Stimulated activated memory B cell treated with anti-CD40 and anti-IgM and Interleukin-4, amounts not matched to agents 10 μg/mL and 1 μg/mL and 100 μg/mL, for 72 hours (primary cell): ENCODE data around the gene ETNK2.

Source experiments
- ATAC-seq: fragments of 150-1000 bp; cut with Tn5 transposase; 2 replicates; pipeline ENCODE4 v1.10.0; 2021
- H3K27ac Mint-ChIP-seq: one replicate; pipeline ENCODE4 v1.8.0; 2022; ENCODE audit warnings: mild to moderate bottlenecking, mixed read lengths
- H3K27me3 Mint-ChIP-seq: one replicate; pipeline ENCODE4 v1.8.0; 2022; ENCODE audit warnings: mixed read lengths
- H3K36me3 Mint-ChIP-seq: one replicate; pipeline ENCODE4 v1.8.0; 2022; ENCODE audit warnings: mixed read lengths
- H3K4me1 Mint-ChIP-seq: one replicate; pipeline ENCODE4 v1.8.0; 2022; ENCODE audit warnings: mixed read lengths
- H3K4me3 Mint-ChIP-seq: one replicate; pipeline ENCODE4 v1.8.0; 2022; ENCODE audit warnings: mild to moderate bottlenecking, moderate library complexity, mixed read lengths
- H3K9me3 Mint-ChIP-seq: one replicate; pipeline ENCODE4 v1.8.0; 2022; ENCODE audit warnings: mixed read lengths

Gene ETNK2

DNA sequence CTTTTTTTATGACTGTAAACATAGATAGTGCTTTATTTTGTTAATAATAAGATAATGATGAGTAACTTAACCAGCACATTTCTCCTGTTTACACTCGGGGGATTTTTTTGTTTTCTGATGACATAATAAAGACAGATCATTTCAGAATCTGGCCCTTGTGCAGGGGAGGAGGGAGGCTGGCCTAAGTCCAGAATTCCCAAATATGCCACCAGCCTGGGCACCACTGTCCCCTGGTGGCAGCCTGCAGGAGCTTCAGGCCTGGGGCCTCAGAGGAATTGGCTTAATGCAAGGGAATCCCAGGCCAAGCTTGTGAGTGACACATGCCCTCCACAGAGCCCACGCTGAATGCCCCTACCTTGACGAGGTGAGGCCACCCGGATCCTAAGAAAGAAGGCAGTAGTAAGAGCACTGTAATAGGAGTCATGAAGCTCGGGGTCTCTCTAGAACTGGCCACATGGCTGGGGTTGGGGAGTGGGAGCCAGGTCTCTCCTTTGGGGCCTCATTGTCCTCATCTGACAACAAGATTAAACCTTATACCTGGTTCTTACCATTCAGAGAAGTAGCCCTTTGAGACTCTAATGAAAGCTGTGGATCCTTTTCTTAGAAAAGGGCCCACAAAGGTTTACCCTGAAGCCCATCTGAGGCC is 24.1 kb downstream of the ETNK2 start:
- H3K27me3 Mint-ChIP-seq, result peaks cover 45% of the 10 kb centered on the region
- no peaks in the 10 kb centered on the region for H3K9me3 Mint-ChIP-seq
- no peak overlapping the region for H3K4me3 Mint-ChIP-seq
- no peaks in the 10 kb centered on the region for H3K36me3 Mint-ChIP-seq
- ATAC-seq, result no peak
- no peak overlapping the region for H3K27ac Mint-ChIP-seq
- peaks cover 16% of the 10 kb centered on the region for H3K4me1 Mint-ChIP-seq

DNA sequence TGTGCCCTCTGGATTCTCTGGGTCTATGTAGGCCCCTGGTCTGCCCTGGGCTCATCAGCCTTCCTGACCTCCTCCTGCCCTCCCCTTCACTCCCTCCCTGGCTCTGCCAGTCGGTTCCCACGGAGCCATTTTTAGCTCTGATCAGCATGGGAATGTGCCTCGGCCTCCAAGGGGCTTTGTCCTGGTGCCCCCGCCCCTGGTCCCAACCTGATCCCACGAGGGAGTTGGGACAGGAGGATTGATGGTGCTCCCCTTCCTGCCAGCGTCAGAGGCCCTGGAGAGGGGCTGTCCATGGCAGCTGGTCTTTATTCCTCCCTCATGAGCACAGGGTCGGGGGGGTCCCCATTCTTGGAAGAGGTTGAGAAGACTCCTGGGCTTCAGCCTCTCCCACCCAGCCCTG is 24.9 kb downstream of the ETNK2 start:
- Mint-ChIP-seq H3K4me3 (no peak overlapping the region), H3K27ac (no peak overlapping the region), H3K4me1 (peaks cover 16% of the 10 kb centered on the region), H3K27me3 (peaks cover 53% of the 10 kb centered on the region), H3K9me3 (no peaks in the 10 kb centered on the region), H3K36me3 (no peaks in the 10 kb centered on the region)
- no peak for ATAC-seq

DNA sequence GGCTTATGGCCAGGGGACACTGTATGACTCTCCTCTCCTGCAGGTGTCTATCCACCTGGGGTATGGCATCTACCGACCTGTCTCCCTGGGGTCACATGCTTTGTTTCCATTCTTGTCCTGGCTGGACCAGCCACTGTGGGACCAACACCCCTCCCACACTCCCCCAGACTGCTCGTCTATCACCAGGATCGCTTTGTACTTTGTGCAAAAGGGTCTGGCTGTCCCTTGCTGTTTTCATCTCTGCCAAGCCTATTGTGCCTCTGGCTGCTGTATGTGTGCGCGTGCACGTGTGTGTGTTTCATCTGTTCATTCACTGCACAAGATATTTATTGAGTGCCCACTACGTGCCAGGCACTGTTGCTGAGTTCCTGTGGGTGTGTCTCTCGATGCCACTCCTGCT is 25.5 kb downstream of the ETNK2 start:
- no peak overlapping the region for H3K4me3 Mint-ChIP-seq
- H3K27me3 Mint-ChIP-seq, result peaks cover 50% of the 10 kb centered on the region
- no peak for ATAC-seq
- no peaks in the 10 kb centered on the region for H3K36me3 Mint-ChIP-seq
- no peaks in the 10 kb centered on the region for H3K9me3 Mint-ChIP-seq
- H3K27ac Mint-ChIP-seq, result no peak overlapping the region
- H3K4me1 Mint-ChIP-seq, result peaks cover 16% of the 10 kb centered on the region

DNA sequence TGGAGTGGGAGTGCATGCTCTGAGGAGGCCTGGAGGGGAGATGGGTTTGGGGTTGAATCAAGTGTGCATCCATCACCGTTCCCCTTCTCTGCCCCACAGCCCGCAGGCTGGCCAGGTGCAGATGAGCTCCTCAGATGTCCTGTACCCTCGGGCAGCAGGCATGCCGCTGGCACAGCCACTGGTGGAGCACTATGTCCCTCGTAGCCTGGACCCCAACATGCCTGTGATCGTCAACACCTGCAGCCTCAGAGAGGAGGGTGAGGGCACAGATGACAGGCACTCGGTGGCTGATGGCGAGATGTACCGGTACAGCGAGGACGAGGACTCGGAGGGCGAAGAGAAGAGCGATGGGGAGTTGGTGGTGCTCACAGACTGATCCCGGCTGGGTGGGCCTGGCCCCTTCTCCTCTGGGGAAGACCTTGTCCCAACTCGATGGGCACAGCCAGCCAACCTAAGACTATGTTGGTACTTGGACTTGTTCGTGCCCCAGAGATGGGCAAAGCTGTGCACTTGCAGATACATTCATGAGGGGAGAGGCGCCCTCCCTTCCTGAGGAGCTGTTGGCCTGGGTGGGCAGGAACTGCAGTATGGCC is 26.0 kb downstream of the ETNK2 start:
- no peak overlapping the region for H3K4me3 Mint-ChIP-seq
- no peak for ATAC-seq
- H3K27ac Mint-ChIP-seq, result no peak overlapping the region
- peaks cover 16% of the 10 kb centered on the region for H3K4me1 Mint-ChIP-seq
- no peaks in the 10 kb centered on the region for H3K9me3 Mint-ChIP-seq
- H3K36me3 Mint-ChIP-seq, result no peaks in the 10 kb centered on the region
- peaks cover 45% of the 10 kb centered on the region for H3K27me3 Mint-ChIP-seq

DNA sequence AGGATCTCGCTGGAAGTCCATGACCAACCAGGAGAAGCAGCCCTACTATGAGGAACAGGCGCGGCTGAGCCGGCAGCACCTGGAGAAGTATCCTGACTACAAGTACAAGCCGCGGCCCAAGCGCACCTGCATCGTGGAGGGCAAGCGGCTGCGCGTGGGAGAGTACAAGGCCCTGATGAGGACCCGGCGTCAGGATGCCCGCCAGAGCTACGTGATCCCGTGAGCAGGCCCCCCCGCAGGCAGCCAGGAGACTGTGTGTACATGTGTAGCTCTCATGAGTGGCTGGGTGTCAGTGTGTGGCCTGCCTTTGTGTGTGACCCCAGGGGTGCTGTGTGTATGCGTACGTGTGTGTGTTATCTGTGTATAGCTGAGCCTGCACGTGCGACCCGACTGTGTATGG is 27.2 kb downstream of the ETNK2 start:
- peaks cover 40% of the 10 kb centered on the region for H3K27me3 Mint-ChIP-seq

DNA sequence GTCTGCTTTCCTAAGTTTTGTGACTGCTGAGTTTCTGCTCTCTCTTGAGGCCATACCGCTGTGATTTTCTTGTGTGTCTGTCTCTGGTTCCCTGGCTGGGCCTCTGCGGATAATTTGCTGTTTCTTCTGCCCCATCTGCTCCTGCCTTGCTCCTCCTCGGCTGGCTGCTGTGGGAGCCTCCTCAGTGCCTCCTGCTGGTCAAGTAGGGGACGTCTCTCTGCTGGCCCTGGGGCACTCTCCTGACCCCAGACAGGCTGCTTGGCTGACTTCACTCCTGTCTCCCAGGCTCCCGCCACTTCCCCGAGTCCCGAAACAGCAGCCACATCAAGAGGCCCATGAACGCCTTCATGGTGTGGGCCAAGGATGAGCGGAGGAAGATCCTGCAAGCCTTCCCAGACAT is 28.5 kb downstream of the ETNK2 start:
- no peak overlapping the region for H3K4me3 Mint-ChIP-seq
- ATAC-seq, result no peak
- H3K27ac Mint-ChIP-seq, result peak overlapping the region; percentile 9
- no peaks in the 10 kb centered on the region for H3K9me3 Mint-ChIP-seq
- no peaks in the 10 kb centered on the region for H3K36me3 Mint-ChIP-seq
- peaks cover 5% of the 10 kb centered on the region for H3K4me1 Mint-ChIP-seq
- peaks cover 40% of the 10 kb centered on the region for H3K27me3 Mint-ChIP-seq

More for the DNA sequence above, 27.2 kb downstream of the ETNK2 start:
- no peak for ATAC-seq
- Mint-ChIP-seq H3K36me3 (no peaks in the 10 kb centered on the region), H3K4me1 (peaks cover 16% of the 10 kb centered on the region), H3K9me3 (no peaks in the 10 kb centered on the region), H3K27ac (no peak overlapping the region), H3K4me3 (no peak overlapping the region)

DNA sequence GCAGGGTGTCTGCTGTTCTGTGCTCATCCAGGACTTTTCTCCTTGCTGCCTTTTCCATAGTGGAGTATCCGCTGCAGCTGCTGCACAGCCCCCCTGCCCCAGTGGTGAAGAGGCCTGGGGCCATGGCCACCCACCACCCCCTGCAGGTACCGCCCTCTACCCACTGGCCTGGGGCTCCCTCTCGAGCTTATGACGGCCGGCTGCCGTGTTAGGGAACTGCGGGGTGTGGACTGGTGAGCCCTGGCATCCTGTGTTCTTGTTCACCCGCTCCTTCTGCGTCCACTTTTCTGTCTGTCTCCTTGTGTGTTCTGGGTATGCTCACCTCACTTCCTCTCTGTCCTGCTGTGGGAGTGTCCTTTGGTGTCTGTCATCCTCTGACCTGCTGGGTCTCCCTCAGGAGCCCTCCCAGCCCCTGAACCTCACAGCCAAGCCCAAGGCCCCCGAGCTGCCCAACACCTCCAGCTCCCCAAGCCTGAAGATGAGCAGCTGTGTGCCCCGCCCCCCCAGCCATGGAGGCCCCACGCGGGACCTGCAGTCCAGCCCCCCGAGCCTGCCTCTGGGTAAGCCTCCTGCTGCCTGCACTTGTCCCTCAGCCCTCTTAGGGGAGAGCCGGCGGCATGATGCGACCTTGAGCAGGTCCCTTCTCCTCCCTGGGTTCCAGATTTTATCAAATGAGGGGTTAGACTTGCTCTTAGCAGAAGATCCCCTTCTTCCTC is 29.8 kb downstream of the ETNK2 start:
- H3K9me3 Mint-ChIP-seq, result no peaks in the 10 kb centered on the region
- no peak for ATAC-seq
- H3K27ac Mint-ChIP-seq, result no peak overlapping the region
- no peak overlapping the region for H3K4me3 Mint-ChIP-seq
- H3K4me1 Mint-ChIP-seq, result peaks cover 4% of the 10 kb centered on the region
- H3K27me3 Mint-ChIP-seq, result peaks cover 38% of the 10 kb centered on the region
- no peaks in the 10 kb centered on the region for H3K36me3 Mint-ChIP-seq

DNA sequence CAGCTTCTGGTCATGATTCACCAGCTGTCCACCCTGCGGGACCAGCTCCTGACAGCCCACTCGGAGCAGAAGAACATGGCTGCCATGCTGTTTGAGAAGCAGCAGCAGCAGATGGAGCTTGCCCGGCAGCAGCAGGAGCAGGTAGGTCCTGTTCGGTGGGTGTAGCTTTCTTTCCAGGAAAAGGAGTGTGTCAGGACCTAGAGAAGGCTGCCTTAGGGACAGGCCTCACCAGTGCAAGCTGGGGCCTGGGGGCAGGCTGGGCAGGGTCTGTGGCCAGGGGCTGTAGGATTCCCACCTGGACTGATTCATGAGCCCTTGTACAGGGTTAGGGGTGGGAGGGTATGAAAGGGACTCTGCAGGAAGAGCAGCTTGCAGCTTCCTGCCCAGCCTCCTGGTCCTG is 35.3 kb downstream of the ETNK2 start:
- Mint-ChIP-seq H3K36me3 (no peaks in the 10 kb centered on the region), H3K27me3 (no peaks in the 10 kb centered on the region), H3K4me3 (no peak overlapping the region), H3K27ac (no peak overlapping the region), H3K9me3 (no peaks in the 10 kb centered on the region), H3K4me1 (peaks cover 14% of the 10 kb centered on the region)
- ATAC-seq, result no peak

DNA sequence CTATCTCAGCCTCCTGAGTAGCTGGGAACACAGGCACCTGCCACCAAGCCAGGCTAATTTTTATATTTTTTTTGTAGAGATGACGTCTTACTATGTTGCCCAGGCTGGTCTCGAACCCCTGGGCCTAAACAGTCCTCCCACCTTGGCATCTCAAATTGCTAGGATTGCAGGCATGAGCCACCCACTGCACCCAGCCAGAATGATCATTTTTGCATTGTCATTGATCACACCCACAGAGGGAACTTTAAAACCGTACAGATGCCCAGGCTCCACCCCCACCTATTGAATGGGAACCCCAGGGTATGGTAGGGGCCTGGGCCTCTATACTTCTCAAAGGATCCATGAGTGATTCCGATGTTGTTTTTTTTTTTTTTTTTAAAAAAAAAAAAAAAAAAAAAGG is 36.7 kb downstream of the ETNK2 start:
- Mint-ChIP-seq H3K9me3 (no peaks in the 10 kb centered on the region), H3K4me3 (no peak overlapping the region), H3K4me1 (peaks cover 14% of the 10 kb centered on the region), H3K27ac (no peak overlapping the region), H3K36me3 (no peaks in the 10 kb centered on the region), H3K27me3 (no peaks in the 10 kb centered on the region)
- ATAC-seq, result no peak

DNA sequence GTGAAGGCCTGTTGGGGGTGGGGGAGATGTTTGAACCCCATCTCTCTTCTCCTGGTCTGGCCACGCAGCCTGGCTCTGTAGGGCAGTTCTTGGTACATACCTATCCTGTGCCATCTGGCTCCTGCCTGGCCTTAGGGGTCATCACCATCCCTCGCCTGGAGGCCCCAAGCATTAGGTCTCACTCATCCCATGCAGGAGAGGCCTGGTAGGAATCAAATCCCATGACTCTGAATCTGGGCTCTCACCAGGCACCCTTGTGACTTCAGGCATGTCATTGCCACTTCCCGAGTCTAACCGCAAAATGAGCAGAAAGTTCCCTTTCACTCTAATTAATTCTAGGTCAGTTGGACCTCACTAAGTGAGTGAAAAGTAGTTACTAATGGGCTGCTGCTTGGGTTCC is 37.2 kb downstream of the ETNK2 start:
- no peak overlapping the region for H3K27ac Mint-ChIP-seq

DNA sequence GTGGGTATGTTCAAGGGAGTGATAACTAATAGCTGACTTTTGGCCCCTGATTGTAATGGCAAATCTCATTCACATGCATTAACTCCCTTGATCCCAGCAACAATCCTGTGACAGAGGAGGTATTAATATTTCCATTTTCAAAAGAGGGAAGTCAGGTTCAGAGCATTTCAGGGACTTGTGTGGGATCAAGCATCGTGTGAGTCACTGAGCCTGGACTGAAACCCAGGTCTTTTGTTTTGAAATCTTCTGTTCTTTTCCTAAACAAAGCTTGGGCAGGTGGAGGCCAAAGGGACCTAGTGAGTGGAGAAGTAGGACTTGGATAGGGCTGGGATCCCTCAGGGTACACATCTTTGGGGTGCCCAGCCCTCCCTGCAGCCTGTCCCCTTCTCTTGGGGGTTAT is 37.9 kb downstream of the ETNK2 start:
- Mint-ChIP-seq H3K27ac (no peak overlapping the region), H3K4me1 (peaks cover 14% of the 10 kb centered on the region), H3K4me3 (no peak overlapping the region), H3K9me3 (no peaks in the 10 kb centered on the region), H3K36me3 (no peaks in the 10 kb centered on the region), H3K27me3 (no peaks in the 10 kb centered on the region)
- ATAC-seq, result no peak

More for the DNA sequence above, 37.2 kb downstream of the ETNK2 start:
- H3K9me3 Mint-ChIP-seq, result no peaks in the 10 kb centered on the region
- H3K4me3 Mint-ChIP-seq, result no peak overlapping the region
- no peak for ATAC-seq
- H3K4me1 Mint-ChIP-seq, result peaks cover 14% of the 10 kb centered on the region
- H3K27me3 Mint-ChIP-seq, result no peaks in the 10 kb centered on the region
- H3K36me3 Mint-ChIP-seq, result no peaks in the 10 kb centered on the region

DNA sequence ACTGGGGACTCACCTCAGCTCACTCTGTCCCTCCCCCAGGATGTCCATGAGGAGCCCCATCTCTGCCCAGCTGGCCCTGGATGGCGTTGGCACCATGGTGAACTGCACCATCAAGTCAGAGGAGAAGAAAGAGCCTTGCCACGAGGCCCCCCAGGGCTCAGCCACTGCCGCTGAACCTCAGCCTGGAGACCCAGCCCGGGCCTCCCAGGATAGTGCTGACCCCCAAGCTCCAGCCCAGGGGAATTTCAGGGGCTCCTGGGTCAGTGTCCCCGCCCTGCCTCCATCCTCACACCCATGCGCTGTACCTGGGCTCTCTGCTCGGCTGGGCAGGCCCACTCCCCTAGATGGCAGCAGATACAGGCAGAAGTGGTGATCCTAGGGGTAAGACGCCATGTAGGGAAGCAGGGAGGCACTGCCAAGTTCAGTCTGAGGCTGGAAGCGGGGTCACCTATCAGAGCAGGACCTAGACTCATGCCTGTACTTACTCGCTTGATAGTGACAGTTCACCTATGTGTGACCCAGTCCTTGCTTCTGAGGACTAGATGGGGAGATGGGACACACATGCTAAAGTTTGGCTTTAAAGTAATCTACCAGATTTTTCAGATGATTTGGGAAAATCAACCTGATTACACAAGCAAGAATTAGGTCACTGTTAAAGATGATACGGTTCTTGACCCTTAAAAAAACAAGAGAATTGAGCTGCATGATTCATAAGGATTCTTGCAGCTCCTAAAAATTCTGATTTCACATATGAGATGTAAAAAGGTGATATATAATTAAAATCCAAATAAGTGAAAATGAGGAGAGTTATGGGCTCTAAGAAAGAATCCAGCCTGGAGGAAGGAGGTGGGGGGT is 38.7 kb downstream of the ETNK2 start:
- Mint-ChIP-seq H3K9me3 (no peaks in the 10 kb centered on the region), H3K4me3 (no peak overlapping the region), H3K27me3 (no peaks in the 10 kb centered on the region), H3K27ac (no peak overlapping the region), H3K4me1 (peaks cover 14% of the 10 kb centered on the region), H3K36me3 (no peaks in the 10 kb centered on the region)
- no peak for ATAC-seq

DNA sequence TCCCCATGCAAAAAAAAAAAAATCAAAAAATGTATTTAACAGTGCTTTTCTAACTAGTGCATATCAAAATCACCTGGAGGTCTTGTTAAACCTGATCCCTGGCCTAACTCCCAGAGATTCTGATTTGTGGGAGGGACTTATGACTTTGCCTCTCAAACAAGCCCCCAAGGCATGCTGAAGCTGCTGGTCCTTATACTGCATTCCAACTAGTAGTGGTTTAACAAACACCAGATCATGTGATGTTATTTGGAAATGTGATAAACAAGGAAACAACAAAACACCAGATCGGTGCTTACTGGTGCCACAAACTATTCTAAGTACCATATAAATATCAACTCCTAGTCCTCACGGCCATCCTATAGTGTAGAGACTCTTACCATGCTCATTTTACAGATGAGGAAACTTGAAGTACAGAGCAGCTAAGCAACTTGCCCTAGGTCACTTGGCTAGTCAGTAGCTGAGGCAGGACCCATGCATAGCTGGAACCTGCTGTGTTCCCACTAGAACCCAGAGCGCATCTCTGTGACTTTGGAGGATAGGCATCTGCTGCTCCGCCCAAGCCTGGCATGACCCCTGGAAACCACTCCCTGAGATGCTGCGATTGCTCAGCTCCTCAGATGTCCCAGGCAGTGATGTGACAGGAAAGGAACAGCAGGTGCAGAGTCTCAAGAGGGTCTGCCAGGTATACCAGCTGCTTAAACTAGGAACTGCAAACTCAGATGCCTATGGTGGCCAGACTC is 40.8 kb downstream of the ETNK2 start:
- Mint-ChIP-seq H3K9me3 (no peaks in the 10 kb centered on the region), H3K4me1 (peaks cover 14% of the 10 kb centered on the region), H3K36me3 (no peaks in the 10 kb centered on the region), H3K4me3 (no peak overlapping the region), H3K27me3 (no peaks in the 10 kb centered on the region), H3K27ac (no peak overlapping the region)
- no peak for ATAC-seq

DNA sequence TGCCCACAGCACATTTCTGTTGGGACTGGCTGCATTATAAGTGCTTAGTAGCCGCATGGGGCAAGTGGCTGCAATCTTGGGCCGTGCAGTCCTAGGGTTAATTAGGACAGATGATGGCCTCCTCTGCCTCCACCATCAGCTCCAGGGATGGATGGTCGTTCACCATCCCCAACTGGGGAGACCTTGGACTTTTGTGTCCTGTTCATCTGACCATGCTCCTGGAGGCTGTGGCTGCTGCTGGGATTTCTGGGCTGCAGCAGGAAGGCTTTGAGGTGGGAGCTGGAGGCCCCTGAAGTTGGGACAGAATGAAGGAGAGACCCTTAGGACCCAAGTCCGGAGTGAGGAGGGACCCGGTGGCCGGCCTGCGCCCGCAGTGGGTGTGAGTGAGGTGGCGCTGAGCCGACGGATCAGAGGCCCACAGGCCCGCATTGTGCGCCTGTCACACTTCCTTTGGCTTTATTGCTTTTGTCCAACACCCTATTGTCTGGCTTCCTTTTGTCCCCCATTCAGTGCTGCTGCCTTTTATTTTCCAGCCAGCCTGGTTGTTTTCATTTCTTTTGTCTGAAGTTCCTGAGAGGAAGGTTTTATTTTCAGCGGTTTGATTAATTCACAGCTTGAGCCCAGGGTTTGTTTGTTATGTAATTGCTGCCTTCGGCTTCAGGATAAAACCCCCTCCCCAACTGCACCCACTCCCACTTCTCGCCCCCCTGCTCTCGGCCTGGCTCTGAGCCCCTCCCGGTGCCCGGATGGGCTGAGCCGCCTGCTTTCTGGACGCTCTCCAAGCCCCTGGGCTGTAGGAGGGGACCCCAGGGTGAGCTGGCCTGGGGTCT is 43.3 kb downstream of the ETNK2 start:
- Mint-ChIP-seq H3K36me3 (no peaks in the 10 kb centered on the region), H3K4me1 (peaks cover 18% of the 10 kb centered on the region), H3K27me3 (no peaks in the 10 kb centered on the region), H3K27ac (no peak overlapping the region), H3K4me3 (no peak overlapping the region), H3K9me3 (no peaks in the 10 kb centered on the region)
- ATAC-seq, result no peak
